ENCODE measurements around the gene SETD2.

- no peak for TF ChIP-seq CTCF (IDR thresholded peaks at IDR 0.05; ENCODE audit: low read length)
- TF ChIP-seq EZH2 (IDR thresholded peaks at IDR 0.05; ENCODE audit: borderline replicate concordance, low read length): no peak
Measured at GRCh38 chr3:46981932-46982471, 181.9 kb downstream of the SETD2 start.

Data from OCI-LY1 (cell line).